ENCODE data around the gene TOX2.

- TF ChIP-seq CTCF (IDR thresholded peaks at IDR 0.05 in 4 of 5, conservative IDR thresholded peaks at IDR 0.05 in 1 of 5), result no peak
- TF ChIP-seq POLR2A (IDR thresholded peaks at IDR 0.05), result no peak
These were observed 94.4 kb downstream of the TOX2 start for GRCh38 chr20:44008806-44009678.

Data from gastrocnemius medialis (tissue), 4 donors.